ENCODE results near the gene THSD4. TPM values are rescaled to one million over a fixed set of nuclear protein-coding genes. Genes with fewer than 3 reads are reported as not detected.

The THSD4 gene
- total RNA-seq, 2 experiments from 2014 or later, result not detected

DNA sequence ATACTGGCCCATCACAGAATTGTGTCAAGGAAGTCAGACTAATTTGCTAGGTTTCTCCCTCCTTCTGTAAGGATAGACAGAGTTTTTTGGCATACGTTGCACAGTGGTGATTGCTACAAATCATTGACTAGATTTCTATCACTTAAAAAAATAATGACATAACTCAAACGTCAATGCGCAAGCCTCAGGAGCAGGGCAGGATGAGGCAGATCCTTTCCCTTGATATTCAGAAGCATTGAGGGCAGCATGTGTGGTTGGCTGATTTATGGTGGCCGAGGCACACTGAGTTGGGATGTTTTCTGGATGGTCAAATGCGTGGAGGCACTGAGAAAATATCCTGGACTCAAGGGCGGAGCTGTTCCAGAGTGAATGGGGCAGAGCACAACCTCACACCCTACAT lies 14.4 kb downstream of the THSD4 start:
- Histone ChIP-seq H4K20me1 (ENCODE audit: insufficient read depth, low read length) (no peaks in the 10 kb centered on the region), H2AFZ (ENCODE audit: low read length) (no peak overlapping the region), H3K4me2 (ENCODE audit: low read length) (no peak overlapping the region), H3K4me1 (ENCODE audit: insufficient read depth, low read length, poor library complexity, severe bottlenecking) (no peaks in the 10 kb centered on the region), H3K79me2 (ENCODE audit: insufficient read depth, low read depth, low read length) (no peaks in the 10 kb centered on the region), H3K9me3 (ENCODE audit: low read length) (no peaks in the 10 kb centered on the region), H3K9me2 (ENCODE audit: insufficient read depth, low read length) (no peaks in the 10 kb centered on the region), H3K27ac (ENCODE audit: low read depth, low read length, poor library complexity, severe bottlenecking) (no peak overlapping the region), H3K36me3 (ENCODE audit: insufficient read depth, low read length) (no peaks in the 10 kb centered on the region), H3K4me3 (ENCODE audit: low read depth, low read length, poor library complexity, severe bottlenecking) (no peak overlapping the region)
- CTCF ChIA-PET (ENCODE audit: unreplicated experiment), result no interaction called here
- DNase-seq (ENCODE audit: low spot score), result no peak
- POLR2A ChIA-PET, result no interaction called here
- BruUV-seq (replicated peaks), result no TSS peak
- intact Hi-C loops (cut with micrococcal nuclease; ENCODE audit: unreplicated experiment), result no loop called here
- TF ChIP-seq, protein P1, sequence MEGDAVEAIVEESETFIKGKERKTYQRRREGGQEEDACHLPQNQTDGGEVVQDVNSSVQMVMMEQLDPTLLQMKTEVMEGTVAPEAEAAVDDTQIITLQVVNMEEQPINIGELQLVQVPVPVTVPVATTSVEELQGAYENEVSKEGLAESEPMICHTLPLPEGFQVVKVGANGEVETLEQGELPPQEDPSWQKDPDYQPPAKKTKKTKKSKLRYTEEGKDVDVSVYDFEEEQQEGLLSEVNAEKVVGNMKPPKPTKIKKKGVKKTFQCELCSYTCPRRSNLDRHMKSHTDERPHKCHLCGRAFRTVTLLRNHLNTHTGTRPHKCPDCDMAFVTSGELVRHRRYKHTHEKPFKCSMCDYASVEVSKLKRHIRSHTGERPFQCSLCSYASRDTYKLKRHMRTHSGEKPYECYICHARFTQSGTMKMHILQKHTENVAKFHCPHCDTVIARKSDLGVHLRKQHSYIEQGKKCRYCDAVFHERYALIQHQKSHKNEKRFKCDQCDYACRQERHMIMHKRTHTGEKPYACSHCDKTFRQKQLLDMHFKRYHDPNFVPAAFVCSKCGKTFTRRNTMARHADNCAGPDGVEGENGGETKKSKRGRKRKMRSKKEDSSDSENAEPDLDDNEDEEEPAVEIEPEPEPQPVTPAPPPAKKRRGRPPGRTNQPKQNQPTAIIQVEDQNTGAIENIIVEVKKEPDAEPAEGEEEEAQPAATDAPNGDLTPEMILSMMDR (conservative IDR thresholded peaks at IDR 0.05; ENCODE audit: low read length), result no peak
- TF ChIP-seq EZH2phosphoT487 (IDR thresholded peaks at IDR 0.05; ENCODE audit: borderline replicate concordance, low read depth, low read length), result no peak

DNA sequence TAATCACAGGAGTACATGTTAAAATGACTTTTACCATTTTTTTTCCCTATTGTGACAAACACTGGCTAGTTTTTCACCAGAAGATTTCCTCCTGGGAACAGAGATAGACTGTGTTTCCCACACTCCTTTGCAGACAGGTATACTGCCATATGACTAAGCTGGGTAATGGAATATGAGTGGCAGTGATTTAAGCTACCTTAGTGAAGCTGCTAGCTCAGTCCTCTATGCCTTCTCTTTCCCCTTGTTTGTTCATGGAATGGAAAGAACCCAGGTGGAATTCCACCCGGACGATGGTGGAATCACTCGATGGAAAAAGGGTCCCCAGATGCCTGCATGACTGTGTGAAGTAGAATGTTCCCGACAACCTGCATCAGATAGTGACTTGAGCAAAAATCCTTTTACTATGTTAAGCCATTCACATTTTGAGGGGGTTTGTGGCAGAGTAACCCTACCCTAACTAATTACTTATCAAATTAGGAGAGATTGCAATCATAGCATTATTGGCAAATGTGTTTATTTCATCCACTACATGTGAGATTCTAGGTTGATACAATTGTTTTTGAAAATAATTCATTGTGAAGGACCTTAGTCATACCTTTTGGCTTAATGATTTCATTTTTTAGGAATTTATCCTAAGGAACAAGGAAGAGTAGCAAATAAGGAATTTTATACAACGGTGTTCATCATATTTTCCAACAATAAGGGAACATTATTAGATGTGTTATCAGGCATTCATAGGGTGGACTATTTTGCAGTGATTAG lies 16.5 kb downstream of the THSD4 start:
- Histone ChIP-seq H3K4me1 (ENCODE audit: insufficient read depth, low read length, poor library complexity, severe bottlenecking) (no peaks in the 10 kb centered on the region), H3K9me3 (ENCODE audit: low read length) (no peaks in the 10 kb centered on the region), H3K79me2 (ENCODE audit: insufficient read depth, low read depth, low read length) (no peaks in the 10 kb centered on the region), H3K9me2 (ENCODE audit: insufficient read depth, low read length) (no peaks in the 10 kb centered on the region), H3K36me3 (ENCODE audit: insufficient read depth, low read length) (no peaks in the 10 kb centered on the region), H4K20me1 (ENCODE audit: insufficient read depth, low read length) (no peaks in the 10 kb centered on the region), H3K27ac (ENCODE audit: low read depth, low read length, poor library complexity, severe bottlenecking) (no peak overlapping the region), H3K4me2 (ENCODE audit: low read length) (no peak overlapping the region), H3K4me3 (ENCODE audit: low read depth, low read length, poor library complexity, severe bottlenecking) (no peak overlapping the region), H2AFZ (ENCODE audit: low read length) (no peak overlapping the region)
- TF ChIP-seq EZH2phosphoT487 (IDR thresholded peaks at IDR 0.05; ENCODE audit: borderline replicate concordance, low read depth, low read length), result no peak
- TF ChIP-seq, protein P1 (conservative IDR thresholded peaks at IDR 0.05; ENCODE audit: low read length), result no peak
- CTCF ChIA-PET (ENCODE audit: unreplicated experiment), result no interaction called here
- no peak for DNase-seq (ENCODE audit: low spot score)
- POLR2A ChIA-PET, result no interaction called here
- intact Hi-C loops (cut with micrococcal nuclease; ENCODE audit: unreplicated experiment), result no loop called here
- no TSS peak for BruUV-seq (replicated peaks)

DNA sequence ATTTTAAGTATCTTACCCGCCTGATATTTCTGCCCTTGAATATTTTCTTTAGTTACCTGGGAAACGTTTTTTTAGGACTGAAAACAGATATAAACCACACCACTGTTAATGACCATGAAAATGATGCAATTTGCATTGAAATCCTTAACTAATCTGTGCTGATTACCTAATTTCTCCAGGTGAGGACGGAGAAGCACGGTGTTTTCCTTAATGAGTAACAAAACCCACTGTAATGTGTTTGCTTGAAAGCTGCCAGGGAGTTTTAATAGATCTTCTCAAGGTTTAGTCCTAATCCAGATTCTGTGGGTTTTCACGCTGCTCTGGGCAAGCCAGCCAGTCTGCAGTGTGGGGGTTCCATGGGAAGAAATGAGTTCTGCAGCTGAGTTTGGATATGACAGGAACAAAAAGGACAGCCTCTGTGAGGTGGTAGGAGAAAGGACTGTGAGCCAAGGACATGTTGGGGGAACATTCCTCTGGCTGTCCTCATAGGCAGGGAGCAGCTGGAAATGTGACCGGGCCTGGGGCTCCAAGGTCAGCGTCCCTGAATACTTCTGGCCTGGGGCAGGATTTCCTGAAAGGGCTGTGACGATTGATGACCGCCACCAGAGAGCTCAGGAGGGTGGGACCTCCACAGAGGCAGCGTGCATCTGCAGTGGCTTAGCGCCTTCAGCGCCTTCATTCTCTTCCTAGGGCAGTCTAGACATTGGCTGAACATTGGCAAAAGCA lies 18.6 kb downstream of the THSD4 start:
- POLR2A ChIA-PET, result no interaction called here
- H3K79me2 ChIP-seq (ENCODE audit: insufficient read depth, low read depth, low read length), result no peaks in the 10 kb centered on the region
- intact Hi-C loops (cut with micrococcal nuclease; ENCODE audit: unreplicated experiment), result no loop called here
- H3K9me2 ChIP-seq (ENCODE audit: insufficient read depth, low read length), result no peaks in the 10 kb centered on the region
- no peak overlapping the region for H3K4me3 ChIP-seq (ENCODE audit: low read depth, low read length, poor library complexity, severe bottlenecking)
- CTCF ChIA-PET (ENCODE audit: unreplicated experiment), result no interaction called here
- no peak overlapping the region for H3K27ac ChIP-seq (ENCODE audit: low read depth, low read length, poor library complexity, severe bottlenecking)
- H3K4me1 ChIP-seq (ENCODE audit: insufficient read depth, low read length, poor library complexity, severe bottlenecking), result no peaks in the 10 kb centered on the region
- no peak for TF ChIP-seq EZH2phosphoT487 (IDR thresholded peaks at IDR 0.05; ENCODE audit: borderline replicate concordance, low read depth, low read length)
- TF ChIP-seq, protein P1 (conservative IDR thresholded peaks at IDR 0.05; ENCODE audit: low read length), result no peak
- H2AFZ ChIP-seq (ENCODE audit: low read length), result no peak overlapping the region
- DNase-seq (ENCODE audit: low spot score), result no peak
- no peak overlapping the region for H3K4me2 ChIP-seq (ENCODE audit: low read length)
- no peaks in the 10 kb centered on the region for H3K36me3 ChIP-seq (ENCODE audit: insufficient read depth, low read length)
- no peaks in the 10 kb centered on the region for H4K20me1 ChIP-seq (ENCODE audit: insufficient read depth, low read length)
- BruUV-seq (replicated peaks), result no TSS peak
- H3K9me3 ChIP-seq (ENCODE audit: low read length), result no peaks in the 10 kb centered on the region
